ENCODE results near the gene KCTD6.

The KCTD6 gene

DNA sequence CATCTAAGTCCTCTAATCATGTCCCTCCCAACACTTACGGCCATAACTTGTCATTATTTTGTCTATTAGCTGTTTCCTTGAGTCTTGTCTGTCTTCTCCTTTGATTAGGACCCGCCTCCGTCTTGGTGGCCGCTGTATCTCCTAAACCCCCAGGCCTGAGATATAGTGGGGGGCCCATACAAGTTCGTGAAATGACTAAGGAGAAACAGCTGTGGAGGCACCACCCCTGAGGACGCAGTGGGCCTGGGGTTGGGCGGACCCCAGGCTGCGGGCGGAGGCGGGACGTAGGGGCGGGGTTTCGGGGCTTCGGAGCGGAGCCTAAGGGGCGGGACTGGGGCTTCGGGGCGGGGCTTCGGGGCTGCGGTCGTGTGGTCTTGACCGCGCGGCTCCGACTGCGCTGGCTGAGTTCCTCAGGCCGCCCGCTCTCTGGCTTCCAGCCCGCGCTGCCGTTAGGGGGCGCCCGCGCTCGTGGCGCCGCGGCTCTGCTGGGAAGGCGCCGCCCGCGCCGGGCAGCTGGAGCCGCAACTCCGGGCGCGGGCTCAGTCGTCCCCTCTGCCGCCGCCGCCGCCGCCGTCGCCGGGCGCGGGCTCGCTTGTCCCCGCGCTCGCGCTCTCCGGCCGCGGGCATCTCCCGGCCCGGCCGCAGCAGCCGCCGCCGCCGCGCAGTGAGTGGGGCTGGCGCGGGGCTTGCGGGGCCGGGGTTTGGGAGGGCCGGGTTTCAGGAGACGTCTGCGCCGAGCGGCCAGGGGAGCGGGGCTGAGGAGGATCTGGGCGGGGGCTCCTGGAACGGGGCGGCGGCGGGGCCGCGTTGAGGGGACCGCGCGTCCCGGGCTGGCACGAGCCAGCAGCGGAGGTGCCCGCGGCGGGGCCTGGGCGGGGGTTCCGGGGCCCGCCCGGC, at the start of gene KCTD6:
TSS of gene KCTD6 (plus strand) at position 591 of the 897 bp plus-strand sequence. CDS start 6,660 bp downstream, outside the sequence.
- Histone ChIP-seq H3K27me3 (ENCODE audit: control insufficient read depth, insufficient read depth, low read length) (no peaks in the 10 kb centered on the region), H3K4me3 (ENCODE audit: low read length) (peak within 1 kb of the TSS; percentile 72), H3K9me3 (ENCODE audit: control insufficient read depth, low read depth, low read length) (no peaks in the 10 kb centered on the region), H3K4me1 (ENCODE audit: control insufficient read depth, low read depth, low read length) (peaks cover 42% of the 10 kb centered on the region), H3K36me3 (ENCODE audit: control insufficient read depth, low read depth, low read length) (no peaks in the 10 kb centered on the region), H3K27ac (ENCODE audit: low read length) (no peak within 1 kb of the TSS), H3K9ac (ENCODE audit: low read length) (peak within 1 kb of the TSS; percentile 44)

DNA sequence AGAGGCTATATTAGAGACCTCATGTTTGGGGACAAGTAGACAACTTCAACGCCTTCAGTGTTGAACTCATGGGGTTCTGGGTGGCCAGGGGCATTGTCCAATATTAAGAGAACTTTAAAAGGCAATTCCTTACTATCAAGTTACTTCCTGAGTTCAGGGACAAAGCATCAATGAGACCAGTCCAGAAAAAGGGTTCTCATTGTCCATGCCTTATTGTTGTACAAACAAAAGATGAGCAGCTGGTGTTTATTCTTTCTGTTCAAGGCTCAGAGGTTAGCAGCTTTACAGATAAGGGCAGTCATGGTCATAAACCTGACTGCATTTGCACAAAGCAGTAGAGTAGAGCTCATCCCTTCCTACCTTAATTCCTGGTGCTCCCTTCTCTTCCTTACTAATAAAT, 39.7 kb upstream of the KCTD6 start:
- Histone ChIP-seq H3K9ac (ENCODE audit: low read length) (no peak overlapping the region), H3K36me3 (ENCODE audit: control insufficient read depth, low read depth, low read length) (no peaks in the 10 kb centered on the region), H3K4me3 (ENCODE audit: low read length) (no peak overlapping the region), H3K27ac (ENCODE audit: low read length) (no peak overlapping the region), H3K27me3 (ENCODE audit: control insufficient read depth, insufficient read depth, low read length) (no peaks in the 10 kb centered on the region), H3K9me3 (ENCODE audit: control insufficient read depth, low read depth, low read length) (peaks cover 5% of the 10 kb centered on the region), H3K4me1 (ENCODE audit: control insufficient read depth, low read depth, low read length) (no peaks in the 10 kb centered on the region)

DNA sequence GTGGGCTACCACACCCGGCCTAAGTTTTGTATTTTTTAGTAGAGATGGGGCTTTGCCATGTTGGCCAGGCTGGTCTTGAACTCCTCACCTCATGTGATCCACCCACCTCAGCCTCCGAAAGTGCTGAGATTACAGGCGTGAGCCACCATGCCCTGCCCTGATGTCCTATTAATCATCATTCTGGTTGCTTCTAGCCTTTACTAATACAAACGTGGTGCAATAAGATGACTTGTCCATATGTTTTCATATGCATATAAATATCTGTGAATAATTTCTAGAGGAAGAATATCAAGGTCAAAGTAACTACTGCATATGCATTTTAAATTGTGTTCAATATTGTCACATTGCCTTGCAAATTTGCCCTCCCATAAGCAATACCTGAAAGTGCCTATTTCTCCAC, 32.7 kb upstream of the KCTD6 start:
- no peak overlapping the region for H3K27ac ChIP-seq (ENCODE audit: low read length)
- peaks cover 5% of the 10 kb centered on the region for H3K4me1 ChIP-seq (ENCODE audit: control insufficient read depth, low read depth, low read length)
- H3K27me3 ChIP-seq (ENCODE audit: control insufficient read depth, insufficient read depth, low read length): no peaks in the 10 kb centered on the region
- H3K9ac ChIP-seq (ENCODE audit: low read length): no peak overlapping the region
- H3K9me3 ChIP-seq (ENCODE audit: control insufficient read depth, low read depth, low read length): no peaks in the 10 kb centered on the region
- no peak overlapping the region for H3K4me3 ChIP-seq (ENCODE audit: low read length)
- no peaks in the 10 kb centered on the region for H3K36me3 ChIP-seq (ENCODE audit: control insufficient read depth, low read depth, low read length)

DNA sequence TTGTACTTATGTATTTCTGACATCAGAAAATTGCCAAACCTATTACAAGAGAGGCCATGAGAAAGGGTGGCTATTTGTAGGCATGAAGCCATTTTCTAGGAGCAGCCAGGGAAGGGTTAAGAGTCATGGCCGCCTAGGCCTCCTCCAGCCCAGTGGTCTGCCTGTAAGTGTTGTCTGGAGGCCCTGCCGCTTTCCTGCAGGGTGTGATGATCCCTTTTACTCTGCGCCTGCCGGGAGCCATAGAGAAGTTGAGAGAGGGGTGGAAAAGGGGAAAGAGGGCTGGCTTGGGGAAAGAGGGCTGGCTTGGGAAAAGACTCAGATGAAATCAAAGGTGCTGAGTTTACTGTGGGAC, 29.1 kb upstream of the KCTD6 start:
- Histone ChIP-seq H3K27ac (ENCODE audit: low read length) (no peak overlapping the region), H3K27me3 (ENCODE audit: control insufficient read depth, insufficient read depth, low read length) (no peaks in the 10 kb centered on the region), H3K9ac (ENCODE audit: low read length) (no peak overlapping the region), H3K4me3 (ENCODE audit: low read length) (no peak overlapping the region), H3K36me3 (ENCODE audit: control insufficient read depth, low read depth, low read length) (no peaks in the 10 kb centered on the region), H3K9me3 (ENCODE audit: control insufficient read depth, low read depth, low read length) (no peaks in the 10 kb centered on the region), H3K4me1 (ENCODE audit: control insufficient read depth, low read depth, low read length) (peaks cover 5% of the 10 kb centered on the region)

- Histone ChIP-seq H3K36me3 (ENCODE audit: control insufficient read depth, low read depth, low read length) (no peaks in the 10 kb centered on the region), H3K4me3 (ENCODE audit: low read length) (peak overlapping the region; percentile 23), H3K9me3 (ENCODE audit: control insufficient read depth, low read depth, low read length) (no peaks in the 10 kb centered on the region), H3K27me3 (ENCODE audit: control insufficient read depth, insufficient read depth, low read length) (no peaks in the 10 kb centered on the region), H3K4me1 (ENCODE audit: control insufficient read depth, low read depth, low read length) (peaks cover 5% of the 10 kb centered on the region), H3K9ac (ENCODE audit: low read length) (no peak overlapping the region), H3K27ac (ENCODE audit: low read length) (no peak overlapping the region)
These were observed 28.5 kb upstream of the KCTD6 start for GRCh38 chr3:58463181-58463941.

- no peak overlapping the region for H3K27ac ChIP-seq (ENCODE audit: low read length)
- no peaks in the 10 kb centered on the region for H3K9me3 ChIP-seq (ENCODE audit: control insufficient read depth, low read depth, low read length)
- peaks cover 5% of the 10 kb centered on the region for H3K4me1 ChIP-seq (ENCODE audit: control insufficient read depth, low read depth, low read length)
- no peaks in the 10 kb centered on the region for H3K36me3 ChIP-seq (ENCODE audit: control insufficient read depth, low read depth, low read length)
- no peak overlapping the region for H3K4me3 ChIP-seq (ENCODE audit: low read length)
- H3K9ac ChIP-seq (ENCODE audit: low read length): no peak overlapping the region
- no peaks in the 10 kb centered on the region for H3K27me3 ChIP-seq (ENCODE audit: control insufficient read depth, insufficient read depth, low read length)
These were observed 28.0 kb upstream of the KCTD6 start for GRCh38 chr3:58463942-58464271.

- H3K36me3 ChIP-seq (ENCODE audit: control insufficient read depth, low read depth, low read length): no peaks in the 10 kb centered on the region
- H3K27me3 ChIP-seq (ENCODE audit: control insufficient read depth, insufficient read depth, low read length): no peaks in the 10 kb centered on the region
- no peak overlapping the region for H3K27ac ChIP-seq (ENCODE audit: low read length)
- H3K4me3 ChIP-seq (ENCODE audit: low read length): no peak overlapping the region
- no peak overlapping the region for H3K9ac ChIP-seq (ENCODE audit: low read length)
- H3K4me1 ChIP-seq (ENCODE audit: control insufficient read depth, low read depth, low read length): peaks cover 5% of the 10 kb centered on the region
- no peaks in the 10 kb centered on the region for H3K9me3 ChIP-seq (ENCODE audit: control insufficient read depth, low read depth, low read length)
These were observed 27.0 kb upstream of the KCTD6 start for GRCh38 chr3:58464866-58465265.

DNA sequence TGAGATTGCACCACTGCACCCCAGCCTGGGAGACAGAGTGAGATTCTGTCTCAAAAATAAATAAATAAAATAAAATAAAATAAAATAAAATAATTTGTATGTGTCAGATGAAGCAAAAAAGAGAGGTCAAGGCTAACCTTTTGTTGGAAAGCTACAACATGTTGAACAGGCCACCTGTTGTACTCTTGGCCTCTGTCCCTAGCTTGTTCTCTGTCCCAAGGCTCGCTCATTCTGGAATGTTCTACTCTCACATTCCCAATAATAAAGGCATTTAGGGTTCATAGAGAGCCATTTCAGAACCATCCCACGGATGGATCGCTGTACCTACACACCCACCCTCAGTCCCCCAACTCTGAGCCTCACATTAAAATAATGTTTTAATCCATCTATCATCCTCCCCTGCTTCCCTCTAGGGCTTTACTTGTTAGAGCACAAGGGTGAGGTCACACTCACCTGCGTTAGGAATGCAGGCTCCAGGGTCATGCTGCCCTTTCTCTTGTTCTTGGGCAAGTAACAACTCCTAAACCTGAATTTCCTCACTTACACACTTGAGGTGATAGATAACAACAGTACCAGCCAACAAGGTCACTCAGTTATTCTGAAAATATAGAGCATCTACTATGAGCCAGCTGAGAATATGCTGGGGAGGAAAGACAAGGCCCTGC, 24.9 kb upstream of the KCTD6 start:
- H3K4me1 ChIP-seq (ENCODE audit: control insufficient read depth, low read depth, low read length): peaks cover 18% of the 10 kb centered on the region
- H3K27me3 ChIP-seq (ENCODE audit: control insufficient read depth, insufficient read depth, low read length): no peaks in the 10 kb centered on the region
- no peaks in the 10 kb centered on the region for H3K36me3 ChIP-seq (ENCODE audit: control insufficient read depth, low read depth, low read length)
- no peak overlapping the region for H3K4me3 ChIP-seq (ENCODE audit: low read length)
- no peak overlapping the region for H3K9ac ChIP-seq (ENCODE audit: low read length)
- H3K27ac ChIP-seq (ENCODE audit: low read length): no peak overlapping the region
- H3K9me3 ChIP-seq (ENCODE audit: control insufficient read depth, low read depth, low read length): no peaks in the 10 kb centered on the region

GRCh38 chr3:58469096-58469495, 22.8 kb upstream of the KCTD6 start:
- Histone ChIP-seq H3K9me3 (ENCODE audit: control insufficient read depth, low read depth, low read length) (no peaks in the 10 kb centered on the region), H3K27ac (ENCODE audit: low read length) (no peak overlapping the region), H3K9ac (ENCODE audit: low read length) (no peak overlapping the region), H3K4me1 (ENCODE audit: control insufficient read depth, low read depth, low read length) (peaks cover 13% of the 10 kb centered on the region), H3K4me3 (ENCODE audit: low read length) (no peak overlapping the region), H3K27me3 (ENCODE audit: control insufficient read depth, insufficient read depth, low read length) (no peaks in the 10 kb centered on the region), H3K36me3 (ENCODE audit: control insufficient read depth, low read depth, low read length) (no peaks in the 10 kb centered on the region)

- peaks cover 13% of the 10 kb centered on the region for H3K4me1 ChIP-seq (ENCODE audit: control insufficient read depth, low read depth, low read length)
- H3K36me3 ChIP-seq (ENCODE audit: control insufficient read depth, low read depth, low read length): no peaks in the 10 kb centered on the region
- H3K27ac ChIP-seq (ENCODE audit: low read length): no peak overlapping the region
- H3K9me3 ChIP-seq (ENCODE audit: control insufficient read depth, low read depth, low read length): no peaks in the 10 kb centered on the region
- H3K27me3 ChIP-seq (ENCODE audit: control insufficient read depth, insufficient read depth, low read length): no peaks in the 10 kb centered on the region
- H3K9ac ChIP-seq (ENCODE audit: low read length): no peak overlapping the region
- H3K4me3 ChIP-seq (ENCODE audit: low read length): no peak overlapping the region
These were observed 21.4 kb upstream of the KCTD6 start for GRCh38 chr3:58470363-58471024.

Data from iPS-18a (cell line).